K562 (cell line): ENCODE results near the gene BEST2. TPM values are rescaled to one million over a fixed set of nuclear protein-coding genes. Genes with fewer than 3 reads are reported as not detected.

ENCODE experiments used
- HNRNPLL ChIP-seq: fragments of 200-400 bp; formaldehyde crosslinking; IDR thresholded peaks from 2 replicates; pipeline ENCODE4 v1.6.1; 2017; ENCODE audit warnings: low read length, low read depth, mild to moderate bottlenecking; ENCODE audit not compliant: poor library complexity, severe bottlenecking
- MTA3 ChIP-seq: fragments of 450-650 bp; formaldehyde crosslinking; IDR thresholded peaks from 2 replicates; pipeline ENCODE4 v1.6.1; 2017; ENCODE audit warnings: mild to moderate bottlenecking, borderline replicate concordance
- MYC ChIP-seq, 2 experiments: fragments of 250-450 bp in 1 of 2; sonication (Bioruptor Pico) in 1 of 2; IDR thresholded peaks; 2 replicates each; pipeline versions ENCODE4 v1.5.1 to v1.6.1; 2012 to 2021; ENCODE audit warnings: low read depth in 2 of 2, borderline replicate concordance in 1 of 2, improper control_type of control experiment in 1 of 2, low read length in 1 of 2, mild to moderate bottlenecking in 1 of 2, moderate library complexity in 1 of 2
- NEUROD1 ChIP-seq: fragments of 150-350 bp; IDR thresholded peaks from 2 replicates; pipeline ENCODE4 v1.6.1; 2014; ENCODE audit warnings: borderline replicate concordance, low read length, low read depth; ENCODE audit not compliant: partially characterized antibody
- NFRKB ChIP-seq: fragments of 450-650 bp; IDR thresholded peaks from 2 replicates; pipeline ENCODE4 v1.6.1; 2016; ENCODE audit warnings: low read depth
- NFYB ChIP-seq: IDR thresholded peaks from 2 replicates; pipeline ENCODE4 v1.6.1; 2011; ENCODE audit warnings: mild to moderate bottlenecking, moderate library complexity; ENCODE audit not compliant: insufficient read length; ENCODE audit errors: extremely low read depth
- PHF8 ChIP-seq: fragments of 200-600 bp; sonication (generic); IDR thresholded peaks from 2 replicates; pipeline ENCODE4 v1.6.1; 2012; ENCODE audit warnings: mixed run types, mild to moderate bottlenecking, inconsistent platforms, low read length, moderate library complexity, borderline replicate concordance
- SIX5 ChIP-seq, 2 experiments: IDR thresholded peaks; 2 replicates each; pipeline ENCODE4 v1.6.1; 2011; ENCODE audit warnings: low read length in 2 of 2, borderline replicate concordance in 1 of 2, low read depth in 1 of 2, mild to moderate bottlenecking in 1 of 2, moderate library complexity in 1 of 2; ENCODE audit not compliant: insufficient read depth in 1 of 2
- TEAD2 ChIP-seq: fragments of 450-650 bp; IDR thresholded peaks from 2 replicates; pipeline ENCODE4 v1.6.1; 2016; ENCODE audit warnings: missing genetic modification characterization, control low read depth, missing compliant biosample characterization
- XRCC5 ChIP-seq: fragments of 200-400 bp; formaldehyde crosslinking; IDR thresholded peaks from 2 replicates; pipeline ENCODE4 v1.6.1; 2017; ENCODE audit warnings: low read depth, mild to moderate bottlenecking, low read length
- ZNF79 ChIP-seq: fragments of 250-450 bp; sonication (Bioruptor Pico); IDR thresholded peaks from 2 replicates; pipeline ENCODE4 v1.4.0; 2020; ENCODE audit warnings: low read depth, mild to moderate bottlenecking, moderate library complexity
- polyA plus RNA-seq, 8 experiments: library from polyadenylated mRNA; depleted of rRNA in 4 of 8; stranded (reverse) in 5 of 8; unstranded in 3 of 8; fragments of >200 nt; fragmentation: Nextera tagmentation in 2 of 8; fragmentation: Illumina TruSeq in 1 of 8; extraction: Ambion mirVana in 2 of 8; extraction: Trizol in 1 of 8; gene quantifications; 2 replicates each; pipeline versions ENCODE4 v1.2.1 to v1.2.3, GENCODE V29; 2011 to 2014; ENCODE audit warnings: inconsistent platforms in 1 of 8, missing spikeins in 1 of 8
- total RNA-seq, 7 experiments: library from RNA; depleted of rRNA in 6 of 7; stranded (reverse); fragments of >200 nt in 6 of 7; fragmentation: Illumina TruSeq in 2 of 7; extraction: Trizol in 2 of 7; gene quantifications; 2 replicates each; pipeline versions ENCODE4 v1.2.1 to v1.2.3, GENCODE V29; 2011 to 2021; ENCODE audit warnings: low replicate concordance in 1 of 7
- TF ChIP-seq, protein P1 (sequence below), 2 experiments: fragments of 450-650 bp; formaldehyde crosslinking in 1 of 2; IDR thresholded peaks; 2 replicates each; pipeline versions ENCODE4 v1.4.0 to v1.6.1; 2014 to 2020; ENCODE audit warnings: mild to moderate bottlenecking in 2 of 2, borderline replicate concordance in 1 of 2, low read depth in 1 of 2
- TF ChIP-seq, protein P2 (sequence below), 2 experiments: fragments of 450-650 bp; conservative IDR thresholded peaks; 2 replicates each; pipeline ENCODE4 v1.6.1; 2017; ENCODE audit warnings: mild to moderate bottlenecking in 2 of 2, moderate library complexity in 2 of 2

The BEST2 gene
- total and polyA plus RNA-seq, 9 of the 15 experiments (the other 6 are each of a cell fraction or from before 2014, with no cell fraction given): not detected

DNA sequence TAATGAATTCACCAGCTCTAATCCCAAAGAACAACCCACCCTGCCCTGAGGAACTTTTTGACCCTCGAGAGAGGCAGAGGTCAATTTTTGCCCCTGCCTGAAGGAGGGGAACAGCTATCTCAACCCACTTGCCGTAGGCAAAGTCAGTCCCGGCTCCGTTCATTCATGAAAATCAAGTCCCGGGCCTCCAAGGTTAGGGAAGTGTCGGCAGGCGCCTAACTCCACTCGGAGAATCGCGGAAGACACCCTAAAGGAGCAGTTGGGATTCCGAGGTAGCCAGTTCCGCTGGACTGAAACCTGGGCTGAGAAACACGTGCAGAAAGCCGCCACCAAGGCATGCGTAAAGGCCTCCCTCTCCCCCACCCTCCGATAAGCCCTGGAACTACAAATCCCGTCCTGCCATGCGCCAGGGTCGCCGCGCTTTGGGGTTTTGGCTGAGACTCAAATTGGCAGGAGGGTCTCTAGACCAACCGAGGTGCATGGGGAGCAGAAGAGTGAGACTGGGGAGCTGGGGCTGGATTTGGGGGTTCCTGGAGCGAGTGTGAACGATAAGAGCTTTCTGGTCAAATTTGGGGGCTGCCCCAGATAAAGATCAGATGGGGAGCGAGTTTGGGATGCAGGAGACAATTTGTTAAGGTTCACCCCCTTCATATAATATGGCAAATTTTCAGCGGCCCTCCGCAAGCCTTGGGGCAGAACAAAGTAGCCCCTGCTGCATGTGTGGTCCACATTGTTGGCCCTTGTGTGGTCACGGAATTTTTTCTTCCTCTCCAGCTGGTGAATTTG lies 27.8 kb upstream of the BEST2 start, which contains the start of gene TNPO2 (continued):
- TF ChIP-seq, protein P1, sequence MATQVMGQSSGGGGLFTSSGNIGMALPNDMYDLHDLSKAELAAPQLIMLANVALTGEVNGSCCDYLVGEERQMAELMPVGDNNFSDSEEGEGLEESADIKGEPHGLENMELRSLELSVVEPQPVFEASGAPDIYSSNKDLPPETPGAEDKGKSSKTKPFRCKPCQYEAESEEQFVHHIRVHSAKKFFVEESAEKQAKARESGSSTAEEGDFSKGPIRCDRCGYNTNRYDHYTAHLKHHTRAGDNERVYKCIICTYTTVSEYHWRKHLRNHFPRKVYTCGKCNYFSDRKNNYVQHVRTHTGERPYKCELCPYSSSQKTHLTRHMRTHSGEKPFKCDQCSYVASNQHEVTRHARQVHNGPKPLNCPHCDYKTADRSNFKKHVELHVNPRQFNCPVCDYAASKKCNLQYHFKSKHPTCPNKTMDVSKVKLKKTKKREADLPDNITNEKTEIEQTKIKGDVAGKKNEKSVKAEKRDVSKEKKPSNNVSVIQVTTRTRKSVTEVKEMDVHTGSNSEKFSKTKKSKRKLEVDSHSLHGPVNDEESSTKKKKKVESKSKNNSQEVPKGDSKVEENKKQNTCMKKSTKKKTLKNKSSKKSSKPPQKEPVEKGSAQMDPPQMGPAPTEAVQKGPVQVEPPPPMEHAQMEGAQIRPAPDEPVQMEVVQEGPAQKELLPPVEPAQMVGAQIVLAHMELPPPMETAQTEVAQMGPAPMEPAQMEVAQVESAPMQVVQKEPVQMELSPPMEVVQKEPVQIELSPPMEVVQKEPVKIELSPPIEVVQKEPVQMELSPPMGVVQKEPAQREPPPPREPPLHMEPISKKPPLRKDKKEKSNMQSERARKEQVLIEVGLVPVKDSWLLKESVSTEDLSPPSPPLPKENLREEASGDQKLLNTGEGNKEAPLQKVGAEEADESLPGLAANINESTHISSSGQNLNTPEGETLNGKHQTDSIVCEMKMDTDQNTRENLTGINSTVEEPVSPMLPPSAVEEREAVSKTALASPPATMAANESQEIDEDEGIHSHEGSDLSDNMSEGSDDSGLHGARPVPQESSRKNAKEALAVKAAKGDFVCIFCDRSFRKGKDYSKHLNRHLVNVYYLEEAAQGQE (IDR thresholded peaks at IDR 0.05; ENCODE audit: borderline replicate concordance): no peak
- TF ChIP-seq, protein P1 (CRISPR knock-in tag; IDR thresholded peaks at IDR 0.05; ENCODE audit: low read depth): 0 out of 2 replicates have a peak, but pooled peaks have one; percentile 33
- TF ChIP-seq NFYB (no peak), MYC (IDR thresholded peaks at IDR 0.05; ENCODE audit: low read depth, low read length) (peak; percentile 98), MYC (CRISPR knock-in tag; IDR thresholded peaks at IDR 0.05; ENCODE audit: borderline replicate concordance, low read depth) (peak; percentile 55; the same call in 1 of the 2 replicates), TEAD2 (tag) (no peak), NFRKB (peak; percentile 24), MTA3 (peak; percentile 17), XRCC5 (0 out of 2 replicates have a peak, but pooled peaks have one; percentile 5), NEUROD1 (peak; percentile 26), PHF8 (peak; percentile 57; the same call in 1 of the 2 replicates), SIX5 (IDR thresholded peaks at IDR 0.05; ENCODE audit: borderline replicate concordance in 1 of 2, insufficient read depth in 1 of 2, low read depth in 1 of 2, low read length in 2 of 2) (peak; percentile 74 to 80), HNRNPLL (peak; percentile 61), ZNF79 (CRISPR knock-in tag) (no peak)
- TF ChIP-seq, protein P2, sequence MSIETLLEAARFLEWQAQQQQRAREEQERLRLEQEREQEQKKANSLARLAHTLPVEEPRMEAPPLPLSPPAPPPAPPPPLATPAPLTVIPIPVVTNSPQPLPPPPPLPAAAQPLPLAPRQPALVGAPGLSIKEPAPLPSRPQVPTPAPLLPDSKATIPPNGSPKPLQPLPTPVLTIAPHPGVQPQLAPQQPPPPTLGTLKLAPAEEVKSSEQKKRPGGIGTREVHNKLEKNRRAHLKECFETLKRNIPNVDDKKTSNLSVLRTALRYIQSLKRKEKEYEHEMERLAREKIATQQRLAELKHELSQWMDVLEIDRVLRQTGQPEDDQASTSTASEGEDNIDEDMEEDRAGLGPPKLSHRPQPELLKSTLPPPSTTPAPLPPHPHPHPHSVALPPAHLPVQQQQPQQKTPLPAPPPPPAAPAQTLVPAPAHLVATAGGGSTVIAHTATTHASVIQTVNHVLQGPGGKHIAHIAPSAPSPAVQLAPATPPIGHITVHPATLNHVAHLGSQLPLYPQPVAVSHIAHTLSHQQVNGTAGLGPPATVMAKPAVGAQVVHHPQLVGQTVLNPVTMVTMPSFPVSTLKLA (conservative IDR thresholded peaks at IDR 0.05): peak; percentile 97 to 98
